ENCODE data around the gene ARHGAP10. TPM values are rescaled to one million over a fixed set of nuclear protein-coding genes. Genes with fewer than 3 reads are reported as not detected.
A peak's percentile ranks its signal among the peaks of the same experiment; 100 is the strongest.

The ARHGAP10 gene
- total RNA-seq, 1 donor from 2014 or later = 28.0 TPM

GRCh38 chr4:147837854-147838253 lies 106.0 kb downstream of the ARHGAP10 start:
- no peak overlapping the region for H3K4me3 Mint-ChIP-seq (ENCODE audit: unreplicated experiment)
- no peak overlapping the region for H3K27ac ChIP-seq (ENCODE audit: low read depth, low read length)

DNA sequence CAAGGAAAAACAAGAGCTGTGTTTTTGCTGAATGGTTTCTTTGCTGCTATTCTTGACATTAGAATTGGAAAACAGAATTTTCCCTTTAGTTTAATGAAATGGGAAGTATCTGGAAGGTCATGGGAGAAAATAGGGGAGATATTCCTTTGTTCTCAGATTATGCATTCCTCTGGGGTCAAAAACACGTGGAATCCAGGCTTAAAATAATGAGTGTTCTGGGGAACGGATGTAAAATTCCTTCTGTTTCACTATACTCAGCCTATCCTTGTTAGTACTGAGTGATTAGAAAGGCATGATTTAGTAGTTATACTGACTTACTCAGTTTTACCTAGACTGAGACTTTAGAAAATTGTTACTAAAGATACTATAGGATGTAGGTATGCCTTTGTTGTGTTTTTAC lies 107.3 kb downstream of the ARHGAP10 start:
- Histone ChIP-seq H3K9ac (ENCODE audit: low read length) (no peak overlapping the region), H3K36me3 (ENCODE audit: insufficient read depth, low read length) (no peaks in the 10 kb centered on the region), H3K4me2 (ENCODE audit: low read length) (no peak overlapping the region), H3K4me1 (ENCODE audit: insufficient read depth, low read length) (peaks cover 3% of the 10 kb centered on the region), H3K27ac (ENCODE audit: low read depth, low read length) (no peak overlapping the region), H2AFZ (ENCODE audit: low read depth, low read length) (no peak overlapping the region), H4K20me1 (ENCODE audit: insufficient read depth, low read length) (no peaks in the 10 kb centered on the region), H3K4me3 (ENCODE audit: insufficient read depth, low read depth, low read length) (no peak overlapping the region), H3K79me2 (ENCODE audit: insufficient read depth, low read length) (no peaks in the 10 kb centered on the region), H3K9me3 (ENCODE audit: insufficient read depth, low read depth, low read length) (no peaks in the 10 kb centered on the region), H3K27me3 (ENCODE audit: insufficient read depth, low read length) (no peaks in the 10 kb centered on the region)
- no peak for DNase-seq (ENCODE audit: low read depth)
- no peaks in the 10 kb centered on the region for H3K9me3 Mint-ChIP-seq (ENCODE audit: unreplicated experiment)
- no peak for TF ChIP-seq EZH2 (IDR thresholded peaks at IDR 0.05; ENCODE audit: insufficient read depth, low read length)
- TF ChIP-seq, protein P1, sequence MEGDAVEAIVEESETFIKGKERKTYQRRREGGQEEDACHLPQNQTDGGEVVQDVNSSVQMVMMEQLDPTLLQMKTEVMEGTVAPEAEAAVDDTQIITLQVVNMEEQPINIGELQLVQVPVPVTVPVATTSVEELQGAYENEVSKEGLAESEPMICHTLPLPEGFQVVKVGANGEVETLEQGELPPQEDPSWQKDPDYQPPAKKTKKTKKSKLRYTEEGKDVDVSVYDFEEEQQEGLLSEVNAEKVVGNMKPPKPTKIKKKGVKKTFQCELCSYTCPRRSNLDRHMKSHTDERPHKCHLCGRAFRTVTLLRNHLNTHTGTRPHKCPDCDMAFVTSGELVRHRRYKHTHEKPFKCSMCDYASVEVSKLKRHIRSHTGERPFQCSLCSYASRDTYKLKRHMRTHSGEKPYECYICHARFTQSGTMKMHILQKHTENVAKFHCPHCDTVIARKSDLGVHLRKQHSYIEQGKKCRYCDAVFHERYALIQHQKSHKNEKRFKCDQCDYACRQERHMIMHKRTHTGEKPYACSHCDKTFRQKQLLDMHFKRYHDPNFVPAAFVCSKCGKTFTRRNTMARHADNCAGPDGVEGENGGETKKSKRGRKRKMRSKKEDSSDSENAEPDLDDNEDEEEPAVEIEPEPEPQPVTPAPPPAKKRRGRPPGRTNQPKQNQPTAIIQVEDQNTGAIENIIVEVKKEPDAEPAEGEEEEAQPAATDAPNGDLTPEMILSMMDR (IDR thresholded peaks at IDR 0.05; ENCODE audit: insufficient read depth, low read depth, low read length) = no peak
- no peak overlapping the region for H3K27ac Mint-ChIP-seq (ENCODE audit: unreplicated experiment)
- H3K36me3 Mint-ChIP-seq (ENCODE audit: low read depth, unreplicated experiment) = peaks cover 2% of the 10 kb centered on the region
- peak; percentile 45 for FAIRE-seq
- H3K27me3 Mint-ChIP-seq (ENCODE audit: low read depth, unreplicated experiment) = no peaks in the 10 kb centered on the region
- no peak overlapping the region for H3K4me3 Mint-ChIP-seq (ENCODE audit: unreplicated experiment)
- peaks cover 37% of the 10 kb centered on the region for H3K4me1 Mint-ChIP-seq (ENCODE audit: low read depth, unreplicated experiment)

More at GRCh38 chr4:147837854-147838253, 106.0 kb downstream of the ARHGAP10 start:
- Mint-ChIP-seq H3K36me3 (ENCODE audit: low read depth, unreplicated experiment) (no peaks in the 10 kb centered on the region), H3K27ac (ENCODE audit: unreplicated experiment) (no peak overlapping the region), H3K27me3 (ENCODE audit: low read depth, unreplicated experiment) (no peaks in the 10 kb centered on the region), H3K4me1 (ENCODE audit: low read depth, unreplicated experiment) (peaks cover 41% of the 10 kb centered on the region), H3K9me3 (ENCODE audit: unreplicated experiment) (no peaks in the 10 kb centered on the region)
- H3K36me3 ChIP-seq (ENCODE audit: insufficient read depth, low read length) = no peaks in the 10 kb centered on the region
- H3K9ac ChIP-seq (ENCODE audit: low read length) = no peak overlapping the region
- no peak overlapping the region for H3K4me2 ChIP-seq (ENCODE audit: low read length)
- no peak overlapping the region for H2AFZ ChIP-seq (ENCODE audit: low read depth, low read length)
- no peak for DNase-seq (ENCODE audit: low read depth)
- H4K20me1 ChIP-seq (ENCODE audit: insufficient read depth, low read length) = no peaks in the 10 kb centered on the region
- H3K4me3 ChIP-seq (ENCODE audit: insufficient read depth, low read depth, low read length) = no peak overlapping the region
- no peaks in the 10 kb centered on the region for H3K9me3 ChIP-seq (ENCODE audit: insufficient read depth, low read depth, low read length)
- TF ChIP-seq EZH2 (IDR thresholded peaks at IDR 0.05; ENCODE audit: insufficient read depth, low read length) = no peak
- TF ChIP-seq, protein P1 (IDR thresholded peaks at IDR 0.05; ENCODE audit: insufficient read depth, low read depth, low read length) = no peak
- peaks cover 3% of the 10 kb centered on the region for H3K4me1 ChIP-seq (ENCODE audit: insufficient read depth, low read length)
- no peaks in the 10 kb centered on the region for H3K27me3 ChIP-seq (ENCODE audit: insufficient read depth, low read length)
- FAIRE-seq = no peak
- H3K79me2 ChIP-seq (ENCODE audit: insufficient read depth, low read length) = no peaks in the 10 kb centered on the region

DNA sequence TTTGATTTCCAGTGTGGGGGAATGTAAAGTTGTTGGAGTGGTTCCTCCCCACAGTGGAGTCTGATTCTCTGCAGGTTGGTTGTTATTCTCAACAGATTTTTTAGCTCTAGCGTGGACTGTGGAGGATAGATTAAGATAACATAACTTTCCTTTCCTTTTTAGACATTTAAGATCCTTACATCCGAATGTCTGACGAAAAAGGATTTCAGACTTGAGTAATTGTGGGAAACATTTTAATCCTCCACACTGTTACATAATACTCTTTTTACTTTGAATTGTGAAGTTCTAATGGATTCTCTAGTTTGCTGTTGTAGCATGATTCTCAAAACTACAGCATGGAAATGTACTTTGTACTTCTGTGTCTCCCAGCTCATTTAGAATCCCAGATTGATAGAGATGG lies 107.8 kb downstream of the ARHGAP10 start:
- Histone ChIP-seq H3K4me2 (ENCODE audit: low read length) (no peak overlapping the region), H3K9me3 (ENCODE audit: insufficient read depth, low read depth, low read length) (no peaks in the 10 kb centered on the region), H3K9ac (ENCODE audit: low read length) (no peak overlapping the region), H3K4me3 (ENCODE audit: insufficient read depth, low read depth, low read length) (no peak overlapping the region), H4K20me1 (ENCODE audit: insufficient read depth, low read length) (no peaks in the 10 kb centered on the region), H3K4me1 (ENCODE audit: insufficient read depth, low read length) (peaks cover 3% of the 10 kb centered on the region), H2AFZ (ENCODE audit: low read depth, low read length) (no peak overlapping the region), H3K79me2 (ENCODE audit: insufficient read depth, low read length) (no peaks in the 10 kb centered on the region), H3K36me3 (ENCODE audit: insufficient read depth, low read length) (no peaks in the 10 kb centered on the region), H3K27ac (ENCODE audit: low read depth, low read length) (no peak overlapping the region), H3K27me3 (ENCODE audit: insufficient read depth, low read length) (no peaks in the 10 kb centered on the region)
- Mint-ChIP-seq H3K27ac (ENCODE audit: unreplicated experiment) (peak overlapping the region; percentile 9), H3K9me3 (ENCODE audit: unreplicated experiment) (no peaks in the 10 kb centered on the region), H3K36me3 (ENCODE audit: low read depth, unreplicated experiment) (peaks cover 2% of the 10 kb centered on the region), H3K4me1 (ENCODE audit: low read depth, unreplicated experiment) (peaks cover 37% of the 10 kb centered on the region), H3K27me3 (ENCODE audit: low read depth, unreplicated experiment) (no peaks in the 10 kb centered on the region), H3K4me3 (ENCODE audit: unreplicated experiment) (no peak overlapping the region)
- DNase-seq (ENCODE audit: low read depth) (no peak), FAIRE-seq (no peak)
- TF ChIP-seq, protein P1 (IDR thresholded peaks at IDR 0.05; ENCODE audit: insufficient read depth, low read depth, low read length) = no peak
- TF ChIP-seq EZH2 (IDR thresholded peaks at IDR 0.05; ENCODE audit: insufficient read depth, low read length) = no peak

Measured in astrocyte (in vitro differentiated cells and primary cell).